OCI-LY1 (cell line): ENCODE results near the gene PASK.

Experiments
- CTCF ChIP-seq: fragments of 200-600 bp; sonication (generic), shearing (Covaris generic); IDR thresholded peaks from 2 replicates; pipeline ENCODE4 v1.5.1; 2017; ENCODE audit warnings: mild to moderate bottlenecking, antibody characterized with exemption, low read length, moderate library complexity, mixed read lengths
- EZH2 ChIP-seq: fragments of 200-600 bp; sonication (generic), shearing (Covaris generic); IDR thresholded peaks from 2 replicates; pipeline ENCODE4 v1.8.0; 2017; ENCODE audit warnings: borderline replicate concordance, mixed run types, mild to moderate bottlenecking, antibody characterized with exemption, low read length, moderate library complexity, mixed read lengths

- no peak for TF ChIP-seq CTCF
- TF ChIP-seq EZH2, result no peak
These were observed 82.4 kb downstream of the PASK start for GRCh38 chr2:241066893-241067341.
